Psoas muscle (tissue), 8 donors: ENCODE data around the gene FBLN7. TPM values are rescaled to one million over a fixed set of nuclear protein-coding genes. Genes with fewer than 3 reads are reported as not detected.

Experiments used
- ATAC-seq, 4 donors: fragments of 200-7000 bp; cut with Tn5 transposase; one replicate each; pipeline ENCODE4 v1.9.1; 2020; ENCODE audit warnings: moderate library complexity in 3 of 4, mild to moderate bottlenecking in 2 of 4
- DNase-seq, 2 donors: peaks; one replicate each; pipeline ENCODE4 v3.0.0-alpha.2; 2020
- H3K27ac ChIP-seq: fragments of 200-600 bp; one replicate; pipeline ENCODE4 v1.8.0; 2022
- H3K27me3 ChIP-seq, 3 donors: fragments of 200-600 bp in 1 of 3; one replicate each; pipeline versions ENCODE4 v1.6.1 to v1.8.0; 2013 to 2022; ENCODE audit warnings: low read length in 2 of 3, mild to moderate bottlenecking in 2 of 3, moderate library complexity in 1 of 3; ENCODE audit not compliant: insufficient read depth in 3 of 3
- H3K36me3 ChIP-seq, 2 donors: fragments of 200-600 bp in 1 of 2; one replicate each; pipeline versions ENCODE4 v1.6.1 to v1.8.0; 2013 to 2022; ENCODE audit warnings: low read depth in 1 of 2, mild to moderate bottlenecking in 1 of 2, moderate library complexity in 1 of 2; ENCODE audit not compliant: insufficient read depth in 1 of 2
- H3K4me1 ChIP-seq: fragments of 200-600 bp; one replicate; pipeline ENCODE4 v1.8.0; 2022
- H3K4me3 ChIP-seq: fragments of 200-600 bp; one replicate; pipeline ENCODE4 v1.8.0; 2022; ENCODE audit warnings: mild to moderate bottlenecking
- H3K9me3 ChIP-seq: fragments of 200-600 bp; one replicate; pipeline ENCODE4 v1.8.0; 2022
- WGBS, 3 donors: extraction: QIAGEN DNeasy Blood & Tissue Kit; methylation state at CpG; one replicate each; pipeline versions ENCODE4 v1.1.6 to v1.1.7; 2013; 5-methylcytosine and 5-hydroxymethylcytosine counted together
- intact Hi-C, 2 donors: fragments of 100-400 bp; cut with DNase I; formaldehyde crosslinking; loops; one replicate each; pipeline versions ENCODE4 v1.11.0 to v1.14.2; 2022
- polyA plus RNA-seq, 3 donors: library from polyadenylated mRNA; stranded (reverse); fragments of 200-250 nt; gene quantifications; one replicate each; pipeline ENCODE4 v1.2.3, GENCODE V29; 2013
- total RNA-seq, 4 donors: library from RNA; stranded (reverse); fragmentation: NEBNext Ultra II Directional in 2 of 4; extraction: Animal tissue kit (Norgen Biotek cat#: 25700) in 2 of 4; gene quantifications; one replicate each; pipeline versions ENCODE4 v1.2.1 to v1.2.4, GENCODE V29; 2021 to 2023
- TF ChIP-seq, protein P1 (sequence below): fragments of 200-600 bp; IDR thresholded peaks from one replicate; pipeline ENCODE4 v1.8.0; 2022; ENCODE audit warnings: antibody characterized with exemption
- donor health status: healthy with polysubstance abuse.
- donor health status: DM: no; HTN: no; CAD: no; lungs with moderate emphysema.
- donor health status: Bipolar disorder and iron deficiency.
- donor health status: healthy.
- donor health status: DM: yes; HTN: yes; CAD: no.
- donor health status: DM: no; HTN: no; CAD: no.
- donor health status: DM: no; HTN: no; CAD: no.
- donor health status: DM: yes; HTN: yes; CAD: no.

Gene FBLN7
- total and polyA plus RNA-seq, 7 donors = 0.18 to 1.2 (median 0.31) TPM

DNA sequence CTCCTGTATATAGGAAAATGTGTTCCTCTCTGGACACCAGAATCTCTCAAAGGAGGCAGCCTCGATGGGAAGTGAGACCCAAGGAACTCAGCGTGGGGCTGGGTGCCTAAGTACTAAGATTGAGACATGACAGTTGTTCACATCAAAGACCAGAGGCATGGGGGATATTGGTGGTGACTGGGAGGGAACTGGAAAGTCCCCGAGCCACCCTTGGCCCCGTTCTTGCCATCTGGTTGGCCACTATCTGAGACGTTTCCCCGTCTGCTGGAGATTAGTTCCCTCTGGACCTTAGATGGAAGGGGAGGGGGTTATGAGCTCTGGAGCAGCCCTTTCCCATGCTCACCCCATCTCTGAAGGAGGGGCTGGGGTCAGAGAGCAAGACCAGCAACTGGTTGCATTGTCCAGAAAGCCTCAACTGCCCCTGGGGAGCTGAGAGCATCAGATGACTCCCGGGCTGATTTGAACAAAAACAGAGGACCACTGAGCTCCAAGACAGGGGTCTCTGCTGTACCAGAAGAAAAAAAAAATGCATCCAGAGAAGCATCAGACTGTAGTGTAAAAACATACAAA, 11.8 kb downstream of the FBLN7 start:
- DNase-seq = no peak
- TF ChIP-seq, protein P1, sequence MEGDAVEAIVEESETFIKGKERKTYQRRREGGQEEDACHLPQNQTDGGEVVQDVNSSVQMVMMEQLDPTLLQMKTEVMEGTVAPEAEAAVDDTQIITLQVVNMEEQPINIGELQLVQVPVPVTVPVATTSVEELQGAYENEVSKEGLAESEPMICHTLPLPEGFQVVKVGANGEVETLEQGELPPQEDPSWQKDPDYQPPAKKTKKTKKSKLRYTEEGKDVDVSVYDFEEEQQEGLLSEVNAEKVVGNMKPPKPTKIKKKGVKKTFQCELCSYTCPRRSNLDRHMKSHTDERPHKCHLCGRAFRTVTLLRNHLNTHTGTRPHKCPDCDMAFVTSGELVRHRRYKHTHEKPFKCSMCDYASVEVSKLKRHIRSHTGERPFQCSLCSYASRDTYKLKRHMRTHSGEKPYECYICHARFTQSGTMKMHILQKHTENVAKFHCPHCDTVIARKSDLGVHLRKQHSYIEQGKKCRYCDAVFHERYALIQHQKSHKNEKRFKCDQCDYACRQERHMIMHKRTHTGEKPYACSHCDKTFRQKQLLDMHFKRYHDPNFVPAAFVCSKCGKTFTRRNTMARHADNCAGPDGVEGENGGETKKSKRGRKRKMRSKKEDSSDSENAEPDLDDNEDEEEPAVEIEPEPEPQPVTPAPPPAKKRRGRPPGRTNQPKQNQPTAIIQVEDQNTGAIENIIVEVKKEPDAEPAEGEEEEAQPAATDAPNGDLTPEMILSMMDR = no peak
- peak in 1 of 4 donors; percentile 34 for ATAC-seq
- Histone ChIP-seq H3K4me1 (no peaks in the 10 kb centered on the region), H3K9me3 (no peaks in the 10 kb centered on the region), H3K36me3 (no peaks in the 10 kb centered on the region), H3K4me3 (no peak overlapping the region), H3K27me3 (peaks cover 0 to 23% (median 0%) of the 10 kb centered on the region in 3 donors), H3K27ac (peak overlapping the region; percentile 16)
- 56 to 69% (median 62%) methylated on average over 7 of the region's 7 CpGs for WGBS, 3 donors
- intact Hi-C loops = no loop called here

DNA sequence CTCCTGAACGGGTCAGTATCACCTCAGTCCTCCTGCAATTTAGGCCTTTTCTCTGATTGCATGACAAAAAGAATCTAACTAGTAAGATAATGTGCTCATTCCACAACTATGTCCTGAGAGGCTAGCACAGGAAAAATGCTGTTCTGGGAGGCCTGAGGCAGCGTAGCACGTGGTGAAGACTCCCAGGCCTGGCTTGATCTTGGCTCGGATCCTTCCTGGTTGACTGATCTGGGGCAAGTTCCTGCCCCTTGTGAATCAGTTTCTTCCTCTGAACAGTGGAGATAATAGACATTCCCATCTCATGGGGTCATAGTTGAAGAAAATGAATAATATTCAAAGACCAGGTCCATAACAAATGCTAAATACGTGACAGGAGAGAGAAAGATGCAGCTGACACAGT, 12.3 kb downstream of the FBLN7 start:
- ATAC-seq (peak in 3 of 4 donors; percentile 38 to 49 (median 46)), DNase-seq (no peak)
- 41 to 57% (median 50%) methylated on average over 5 of the region's 5 CpGs for WGBS, 3 donors
- Histone ChIP-seq H3K27ac (peak overlapping the region; percentile 16), H3K36me3 (no peaks in the 10 kb centered on the region), H3K27me3 (peaks cover 0 to 27% (median 0%) of the 10 kb centered on the region in 3 donors), H3K9me3 (no peaks in the 10 kb centered on the region), H3K4me3 (no peak overlapping the region), H3K4me1 (no peaks in the 10 kb centered on the region)
- TF ChIP-seq, protein P1 = no peak
- intact Hi-C loops = no loop called here

DNA sequence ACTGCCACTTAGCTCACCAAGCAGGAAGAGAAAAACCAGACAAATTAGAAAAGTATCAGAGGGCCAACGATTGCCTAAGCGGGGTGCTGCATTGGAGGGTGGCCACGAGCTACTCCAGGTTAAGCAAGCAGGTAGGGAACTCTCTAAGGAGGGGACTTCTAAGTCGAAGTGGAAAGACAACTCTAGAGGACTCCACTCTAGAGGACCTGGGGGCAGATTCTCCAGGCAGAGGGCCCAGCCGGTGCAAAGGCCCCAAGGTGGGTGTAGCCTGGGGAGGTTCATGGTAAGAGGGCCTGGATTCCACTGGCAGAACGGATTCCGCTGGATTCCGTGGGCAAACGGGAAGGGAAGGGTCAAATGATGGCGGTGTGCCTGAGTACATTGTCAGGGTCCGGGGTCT, 12.7 kb downstream of the FBLN7 start:
- Histone ChIP-seq H3K27me3 (peaks cover 0 to 31% (median 0%) of the 10 kb centered on the region in 3 donors), H3K4me1 (no peaks in the 10 kb centered on the region), H3K36me3 (no peaks in the 10 kb centered on the region), H3K27ac (peak overlapping the region; percentile 16), H3K4me3 (no peak overlapping the region), H3K9me3 (no peaks in the 10 kb centered on the region)
- 81 to 87% (median 82%) methylated on average over 11 of the region's 11 CpGs for WGBS, 3 donors
- TF ChIP-seq, protein P1 = no peak
- ATAC-seq = no peak
- no peak for DNase-seq
- intact Hi-C loops = no loop called here

DNA sequence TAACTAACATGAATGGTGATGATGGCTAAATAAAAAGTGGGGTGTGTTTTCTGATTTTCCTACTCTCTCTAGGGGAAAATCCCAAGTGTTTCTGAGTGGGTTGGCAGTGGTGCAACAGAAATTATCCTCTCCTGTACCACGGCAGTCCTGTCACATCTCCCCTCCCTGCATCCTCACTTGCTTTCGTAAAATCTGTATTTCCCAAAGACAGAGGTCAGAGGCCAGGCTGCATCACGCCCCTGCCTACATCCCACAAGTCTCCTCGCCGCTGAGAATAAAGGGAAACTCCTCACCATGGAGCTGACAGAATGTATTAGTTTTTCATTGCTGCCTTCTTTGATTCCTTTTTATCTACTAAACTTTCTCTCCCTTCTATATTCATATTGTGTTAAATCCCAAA, 13.1 kb downstream of the FBLN7 start:
- H3K4me1 ChIP-seq = no peaks in the 10 kb centered on the region
- ATAC-seq (no peak), DNase-seq (no peak)
- H3K36me3 ChIP-seq = no peaks in the 10 kb centered on the region
- 86 to 92% (median 87%) methylated on average over 5 of the region's 5 CpGs for WGBS, 3 donors
- H3K27me3 ChIP-seq = peaks cover 0 to 33% (median 0%) of the 10 kb centered on the region in 3 donors
- no peak overlapping the region for H3K27ac ChIP-seq
- TF ChIP-seq, protein P1 = no peak
- H3K4me3 ChIP-seq = no peak overlapping the region
- no peaks in the 10 kb centered on the region for H3K9me3 ChIP-seq
- intact Hi-C loops = no loop called here
